Lung (tissue), 12 donors: ENCODE results near the gene OLFML1. TPM values are rescaled to one million over a fixed set of nuclear protein-coding genes. Genes with fewer than 3 reads are reported as not detected.

Source experiments
- ATAC-seq: fragments of 200-7000 bp; cut with Tn5 transposase; one replicate; pipeline ENCODE4 v1.9.1; 2020; ENCODE audit warnings: moderate number of reproducible peaks; ENCODE audit not compliant: insufficient read depth, low FRiP score
- DNase-seq, 3 donors: peaks; one replicate each; pipeline ENCODE4 v3.0.0-alpha.2; 2013 to 2017
- H3K27ac ChIP-seq, 2 donors: one replicate each; pipeline ENCODE4 v1.5.1; 2013; ENCODE audit warnings: mild to moderate bottlenecking in 2 of 2, moderate library complexity in 2 of 2, control low read depth in 1 of 2, inconsistent platforms in 1 of 2, low read depth in 1 of 2, low read length in 1 of 2
- H3K27me3 ChIP-seq, 3 donors: one replicate each; pipeline ENCODE4 v1.5.1; 2013; ENCODE audit warnings: low read length in 2 of 3; ENCODE audit not compliant: control insufficient read depth in 3 of 3, insufficient read depth in 3 of 3
- H3K36me3 ChIP-seq, 4 donors: one replicate each; pipeline ENCODE4 v1.5.1; 2013; ENCODE audit warnings: low read length in 4 of 4, mild to moderate bottlenecking in 1 of 4, moderate library complexity in 1 of 4; ENCODE audit not compliant: control insufficient read depth in 4 of 4, insufficient read depth in 4 of 4
- H3K4me1 ChIP-seq, 5 donors: one replicate each; pipeline ENCODE4 v1.5.1; 2013; ENCODE audit warnings: low read length in 5 of 5, mild to moderate bottlenecking in 2 of 5, moderate library complexity in 1 of 5; ENCODE audit not compliant: control insufficient read depth in 5 of 5, insufficient read depth in 5 of 5
- H3K4me3 ChIP-seq: one replicate; pipeline ENCODE4 v1.5.1; 2013; ENCODE audit warnings: mild to moderate bottlenecking, control low read depth, moderate library complexity
- H3K9ac ChIP-seq, 2 donors: one replicate each; pipeline ENCODE4 v1.5.1; 2013; ENCODE audit warnings: low read length in 2 of 2, control low read depth in 1 of 2; ENCODE audit not compliant: insufficient read depth in 1 of 2
- H3K9me3 ChIP-seq, 4 donors: one replicate each; pipeline ENCODE4 v1.5.1; 2013; ENCODE audit warnings: low read length in 3 of 4, mild to moderate bottlenecking in 1 of 4, moderate library complexity in 1 of 4; ENCODE audit not compliant: control insufficient read depth in 4 of 4, insufficient read depth in 3 of 4
- CTCF ChIP-seq: IDR thresholded peaks from 2 replicates; pipeline ENCODE4 v1.5.1; 2012; ENCODE audit warnings: mild to moderate bottlenecking; ENCODE audit errors: control extremely low read depth, extremely low read depth
- WGBS, 2 donors: extraction: QIAGEN DNeasy Blood & Tissue Kit; methylation state at CpG; one replicate each; pipeline ENCODE4 v1.1.7; 2013; 5-methylcytosine and 5-hydroxymethylcytosine counted together
- polyA plus RNA-seq, 2 donors: library from polyadenylated mRNA; stranded (reverse); fragments of 200-250 nt; gene quantifications; one replicate each; pipeline ENCODE4 v1.2.1, GENCODE V29; 2013
- total RNA-seq, 2 donors: library from RNA; depleted of rRNA in 1 of 2; stranded (reverse); fragments of >200 nt in 1 of 2; gene quantifications; one replicate each; pipeline ENCODE4 v1.2.1, GENCODE V29; 2014 to 2021
- donor health status: control.
- donor health status: control.
- donor health status: Bipolar disorder and iron deficiency.
- donor health status: healthy.
- donor health status: DM: yes; HTN: yes; CAD: no.

Gene OLFML1
- total and polyA plus RNA-seq, 4 donors = 2.6 to 28.1 (median 9.5) TPM

- no peaks in the 10 kb centered on the region for H3K36me3 ChIP-seq
- H3K27ac ChIP-seq = no peak overlapping the region
- no peak overlapping the region for H3K4me3 ChIP-seq
- 94% methylated on average over 1 of the region's 1 CpG for WGBS, 2 donors
- no peak for ATAC-seq
- TF ChIP-seq CTCF = no peak
- H3K9me3 ChIP-seq = peaks cover 0 to 2% (median 0%) of the 10 kb centered on the region in 4 donors
- no peak for DNase-seq
- H3K27me3 ChIP-seq = peaks cover 0 to 2% (median 0%) of the 10 kb centered on the region in 3 donors
- H3K4me1 ChIP-seq = peaks cover 0 to 2% (median 0%) of the 10 kb centered on the region in 5 donors
- no peak overlapping the region for H3K9ac ChIP-seq
These were observed 44.8 kb downstream of the OLFML1 start for GRCh38 chr11:7530013-7530640.

- no peak overlapping the region for H3K27ac ChIP-seq
- no peak for DNase-seq
- no peak overlapping the region for H3K9ac ChIP-seq
- H3K36me3 ChIP-seq = no peaks in the 10 kb centered on the region
- no peak for ATAC-seq
- H3K9me3 ChIP-seq = peaks cover 0 to 2% (median 0%) of the 10 kb centered on the region in 4 donors
- peaks cover 0 to 3% (median 0%) of the 10 kb centered on the region in 5 donors for H3K4me1 ChIP-seq
- H3K27me3 ChIP-seq = peaks cover 0 to 6% (median 0%) of the 10 kb centered on the region in 3 donors
- no peak overlapping the region for H3K4me3 ChIP-seq
- TF ChIP-seq CTCF = no peak
These were observed 45.7 kb downstream of the OLFML1 start for GRCh38 chr11:7531011-7531410.

GRCh38 chr11:7532405-7533145, 47.3 kb downstream of the OLFML1 start:
- peaks cover 0 to 2% (median 0%) of the 10 kb centered on the region in 4 donors for H3K9me3 ChIP-seq
- 85 to 93% methylated on average over 8 of the region's 8 CpGs for WGBS, 2 donors
- no peaks in the 10 kb centered on the region for H3K36me3 ChIP-seq
- no peak overlapping the region for H3K9ac ChIP-seq
- TF ChIP-seq CTCF = no peak
- ATAC-seq = no peak
- no peak overlapping the region for H3K4me3 ChIP-seq
- peak in 1 of 3 donors; percentile 39 for DNase-seq
- H3K27me3 ChIP-seq = peaks cover 0 to 6% (median 5%) of the 10 kb centered on the region in 3 donors
- no peak overlapping the region for H3K27ac ChIP-seq
- peaks cover 0 to 3% (median 0%) of the 10 kb centered on the region in 5 donors for H3K4me1 ChIP-seq
